IMR-90 (cell line): ENCODE data around the gene CENPU. TPM values are rescaled to one million over a fixed set of nuclear protein-coding genes. Genes with fewer than 3 reads are reported as not detected.

Source experiments
- ATAC-seq: fragments of 200-7000 bp; cut with Tn5 transposase; 2 replicates; pipeline ENCODE4 v1.9.1; 2020; ENCODE audit warnings: low read depth, mild to moderate bottlenecking, moderate library complexity
- BruUV-seq: library from RNA; stranded (reverse); fragments of 400-500 nt; replicated peaks from 2 replicates; lab custom pipeline; 2021; lab: Mats Ljungman, UMichigan
- CTCF ChIA-PET: fragments of 300-600 bp; formaldehyde crosslinking; extraction: SDS; loops from one replicate; lab custom pipeline; 2021; ENCODE audit warnings: antibody characterized with exemption; lab: Yijun Ruan, JAX
- POLR2A ChIA-PET: fragments of 300-600 bp; sonication (Branson Sonifier 250); formaldehyde crosslinking; loops from one replicate; lab custom pipeline; 2022; ENCODE audit warnings: antibody characterized with exemption; ENCODE audit not compliant: unreplicated experiment; lab: Charles Lee
- DNase-seq: peaks from one replicate; pipeline ENCODE4 v3.0.0; 2013
- H2AFZ ChIP-seq: replicated peaks from 2 replicates; pipeline ENCODE3; 2013; ENCODE audit warnings: low read length, mild to moderate bottlenecking; ENCODE audit not compliant: poor library complexity
- H2AK5ac ChIP-seq: 2 replicates; pipeline ENCODE4 v1.6.1; 2013; ENCODE audit warnings: low read depth, low read length, inconsistent platforms
- H2AK9ac ChIP-seq: replicated peaks from 2 replicates; pipeline ENCODE3; 2013; ENCODE audit warnings: mild to moderate bottlenecking, low read depth, low read length, moderate library complexity; ENCODE audit not compliant: poor library complexity
- H2BK120ac ChIP-seq: 2 replicates; pipeline ENCODE4 v1.6.1; 2013; ENCODE audit warnings: low read depth, low read length, inconsistent platforms
- H2BK15ac ChIP-seq: 3 replicates; pipeline ENCODE4 v1.6.1; 2013; ENCODE audit warnings: low read depth, low read length, inconsistent platforms
- H2BK20ac ChIP-seq: 2 replicates; pipeline ENCODE4 v1.6.1; 2013; ENCODE audit warnings: low read depth, mild to moderate bottlenecking, inconsistent platforms, low read length, moderate library complexity
- H2BK5ac ChIP-seq: 2 replicates; pipeline ENCODE4 v1.6.1; 2013; ENCODE audit warnings: mild to moderate bottlenecking, low read depth, low read length, inconsistent platforms; ENCODE audit not compliant: poor library complexity, severe bottlenecking
- H3K14ac ChIP-seq: replicated peaks from 2 replicates; pipeline ENCODE4 v1.6.1; 2013; ENCODE audit warnings: low read depth, low read length, inconsistent platforms
- H3K18ac ChIP-seq: 2 replicates; pipeline ENCODE4 v1.6.1; 2013; ENCODE audit warnings: low read depth, low read length, control low read depth
- H3K23ac ChIP-seq: 2 replicates; pipeline ENCODE4 v1.6.1; 2013; ENCODE audit warnings: low read depth, low read length, inconsistent platforms
- H3K27ac ChIP-seq: 2 replicates; pipeline ENCODE4 v1.5.1; 2013; ENCODE audit warnings: mild to moderate bottlenecking, control low read depth, low read length; ENCODE audit not compliant: insufficient read depth
- H3K27me3 ChIP-seq: 2 replicates; pipeline ENCODE4 v1.6.1; 2013; ENCODE audit warnings: low read length; ENCODE audit not compliant: control insufficient read depth, insufficient read depth
- H3K36me3 ChIP-seq: 2 replicates; pipeline ENCODE4 v1.6.1; 2013; ENCODE audit warnings: low read length, mixed read lengths; ENCODE audit not compliant: control insufficient read depth, insufficient read depth
- H3K4ac ChIP-seq: 2 replicates; pipeline ENCODE4 v1.6.1; 2013; ENCODE audit warnings: low read depth, low read length, inconsistent platforms
- H3K4me1 ChIP-seq: 2 replicates; pipeline ENCODE4 v1.6.1; 2013; ENCODE audit warnings: low read length, mixed read lengths; ENCODE audit not compliant: control insufficient read depth, insufficient read depth
- H3K4me2 ChIP-seq: 2 replicates; pipeline ENCODE4 v1.6.1; 2013; ENCODE audit warnings: low read depth, mild to moderate bottlenecking, control low read depth, low read length, moderate library complexity
- H3K4me3 ChIP-seq: 2 replicates; pipeline ENCODE4 v1.5.1; 2013; ENCODE audit warnings: low read depth, mild to moderate bottlenecking, control low read depth, low read length, moderate library complexity; ENCODE audit not compliant: insufficient read depth
- H3K56ac ChIP-seq: 2 replicates; pipeline ENCODE4 v1.6.1; 2013; ENCODE audit warnings: low read length, inconsistent platforms; ENCODE audit not compliant: insufficient read depth; ENCODE audit errors: extremely low read depth
- H3K79me1 ChIP-seq, 2 experiments: 2 replicates each; pipeline ENCODE4 v1.6.1; 2013; ENCODE audit warnings: low read length in 2 of 2, inconsistent platforms in 1 of 2, low read depth in 1 of 2
- H3K9ac ChIP-seq: 2 replicates; pipeline ENCODE4 v1.6.1; 2013; ENCODE audit warnings: low read depth, low read length, control low read depth
- H3K9me1 ChIP-seq: 2 replicates; pipeline ENCODE4 v1.6.1; 2013; ENCODE audit warnings: low read length, inconsistent platforms; ENCODE audit not compliant: insufficient read depth
- H3K9me3 ChIP-seq: 2 replicates; pipeline ENCODE4 v1.6.1; 2013; ENCODE audit warnings: low read length; ENCODE audit not compliant: control insufficient read depth, insufficient read depth
- H4K20me1 ChIP-seq: 2 replicates; pipeline ENCODE4 v1.6.1; 2013; ENCODE audit warnings: low read length, inconsistent platforms; ENCODE audit not compliant: insufficient read depth
- H4K5ac ChIP-seq: 2 replicates; pipeline ENCODE4 v1.6.1; 2013; ENCODE audit warnings: mild to moderate bottlenecking, low read depth, low read length, control low read depth
- H4K8ac ChIP-seq, 2 experiments: 2 replicates each; pipeline ENCODE4 v1.6.1; 2013; ENCODE audit warnings: low read depth in 2 of 2, low read length in 2 of 2, control low read depth in 1 of 2, inconsistent platforms in 1 of 2
- H4K91ac ChIP-seq: 2 replicates; pipeline ENCODE4 v1.6.1; 2013; ENCODE audit warnings: low read depth, low read length, inconsistent platforms; ENCODE audit not compliant: insufficient read depth
- BHLHE40 ChIP-seq: fragments of 150-350 bp; IDR thresholded peaks from 2 replicates; pipeline ENCODE4 v1.6.1; 2016; ENCODE audit warnings: mild to moderate bottlenecking, low read depth, low read length
- CEBPB ChIP-seq: IDR thresholded peaks from 2 replicates; pipeline ENCODE4 v1.6.1; 2012; ENCODE audit warnings: low read depth, low read length, improper control_type of control experiment
- CHD1 ChIP-seq: IDR thresholded peaks from 2 replicates; pipeline ENCODE4 v1.6.1; 2012; ENCODE audit warnings: low read depth, low read length, improper control_type of control experiment
- CTCF ChIP-seq: conservative IDR thresholded peaks from 2 replicates; pipeline ENCODE4 v1.5.1; 2012; ENCODE audit warnings: mild to moderate bottlenecking, low read depth, low read length, improper control_type of control experiment
- FOS ChIP-seq: fragments of 150-350 bp; IDR thresholded peaks from 2 replicates; pipeline ENCODE4 v1.6.1; 2016; ENCODE audit warnings: low read depth, low read length
- MAFK ChIP-seq: IDR thresholded peaks from 2 replicates; pipeline ENCODE4 v1.6.1; 2012; ENCODE audit warnings: low read depth, low read length, improper control_type of control experiment
- MAZ ChIP-seq: IDR thresholded peaks from 2 replicates; pipeline ENCODE4 v1.6.1; 2012; ENCODE audit warnings: low read depth, mild to moderate bottlenecking, low read length, improper control_type of control experiment, moderate library complexity, borderline replicate concordance
- MXI1 ChIP-seq: IDR thresholded peaks from 2 replicates; pipeline ENCODE4 v1.6.1; 2012; ENCODE audit warnings: low read depth, mild to moderate bottlenecking, low read length, moderate library complexity, borderline replicate concordance
- NFE2L2 ChIP-seq: fragments of 150-350 bp; IDR thresholded peaks from 2 replicates; pipeline ENCODE4 v1.6.1; 2016; ENCODE audit warnings: low read depth, mild to moderate bottlenecking, low read length
- POLR2A ChIP-seq: IDR thresholded peaks from 2 replicates; pipeline ENCODE4 v1.6.1; 2012; ENCODE audit warnings: mild to moderate bottlenecking, low read depth, low read length
- RAD21 ChIP-seq: IDR thresholded peaks from 2 replicates; pipeline ENCODE4 v1.6.1; 2012; ENCODE audit warnings: low read length, improper control_type of control experiment
- RCOR1 ChIP-seq: IDR thresholded peaks from 2 replicates; pipeline ENCODE4 v1.6.1; 2012; ENCODE audit warnings: mild to moderate bottlenecking, low read length, improper control_type of control experiment; ENCODE audit not compliant: insufficient replicate concordance
- RFX5 ChIP-seq: IDR thresholded peaks from 2 replicates; pipeline ENCODE4 v1.8.0; 2012; ENCODE audit warnings: low read depth, mild to moderate bottlenecking, low read length, moderate library complexity
- SMC3 ChIP-seq: fragments of 150-350 bp; IDR thresholded peaks from 2 replicates; pipeline ENCODE4 v1.6.1; 2016; ENCODE audit warnings: low read depth, mild to moderate bottlenecking, antibody characterized with exemption, low read length, moderate library complexity
- WGBS, 2 experiments: methylation state at CpG; one replicate each; pipeline versions ENCODE4 v1.1.5 to v1.1.7; 2013; ENCODE audit warnings: missing lambda C conversion rate in 2 of 2; ENCODE audit not compliant: insufficient read length in 1 of 2; ENCODE audit errors: extremely low coverage in 2 of 2; 5-methylcytosine and 5-hydroxymethylcytosine counted together
- dilution Hi-C: fragments of 300-500 bp; cut with HindIII; formaldehyde crosslinking; loops from one replicate; pipeline ENCODE4 v1.14.3; 2018; ENCODE audit warnings: low sequenced_read_pairs; ENCODE audit not compliant: unreplicated experiment
- in situ Hi-C: fragments of 300-500 bp; cut with MboI; formaldehyde crosslinking; loops from 3 replicates; pipeline ENCODE4 v1.14.3; 2019; ENCODE audit warnings: low sequenced_read_pairs, inconsistent platforms, mixed read lengths
- intact Hi-C: fragments of 100-400 bp; cut with micrococcal nuclease; formaldehyde crosslinking; loops from 2 replicates; pipeline ENCODE4 v1.10.0; 2022
- polyA plus RNA-seq, 3 experiments: library from polyadenylated mRNA; depleted of rRNA; stranded (reverse); fragments of >200 nt; gene quantifications; 2 replicates each; pipeline ENCODE4 v1.2.3, GENCODE V29; 2012; ENCODE audit warnings: low replicate concordance in 1 of 3
- total RNA-seq: library from RNA; depleted of rRNA; stranded (reverse); fragments of >200 nt; gene quantifications from 2 replicates; pipeline ENCODE4 v1.2.3, GENCODE V29; 2012
- TF ChIP-seq, protein P1 (sequence below): fragments of 150-350 bp; IDR thresholded peaks from 2 replicates; pipeline ENCODE4 v1.6.1; 2017; ENCODE audit warnings: mild to moderate bottlenecking, antibody characterized with exemption, low read length, low read depth
- TF ChIP-seq, protein P2 (sequence below): fragments of 150-350 bp; IDR thresholded peaks from 2 replicates; pipeline ENCODE4 v1.6.1; 2016; ENCODE audit warnings: low read depth, mild to moderate bottlenecking, low read length, moderate library complexity, borderline replicate concordance

CENPU gene
- total and polyA plus RNA-seq, 2 of the 4 experiments (the other 2 are of a cell fraction): 13.6 to 14.6 TPM

- ChIA-PET CTCF (interaction anchor here (1.0 kb wide), 1 partner anchor 11 kb away, joined by 3 read pairs; no protein-coding TSS in a partner anchor), POLR2A (no interaction called here)
- no peak overlapping the region for H3K4me2 ChIP-seq
- no peak overlapping the region for H2AK5ac ChIP-seq
- H3K9me3 ChIP-seq: no peaks in the 10 kb centered on the region
- H4K91ac ChIP-seq: no peak overlapping the region
- no peak overlapping the region for H3K4me3 ChIP-seq
- no peak overlapping the region for H2AFZ ChIP-seq
- H2BK20ac ChIP-seq: no peak overlapping the region
- in situ Hi-C loops (no loop called here), dilution Hi-C loops (no loop called here), intact Hi-C loops (no loop called here)
- H3K14ac ChIP-seq: no peak overlapping the region
- H2BK5ac ChIP-seq: no peak overlapping the region
- BruUV-seq: no TSS peak
- DNase-seq (no peak), ATAC-seq (no peak)
- no peaks in the 10 kb centered on the region for H3K27me3 ChIP-seq
- TF ChIP-seq RCOR1: no peak
- no peak for TF ChIP-seq BHLHE40
- TF ChIP-seq MXI1: no peak
- no peak for TF ChIP-seq POLR2A
- no peak for TF ChIP-seq RAD21
- TF ChIP-seq CTCF: no peak
- TF ChIP-seq MAZ: no peak
- no peak for TF ChIP-seq CHD1
- TF ChIP-seq CEBPB: no peak
- TF ChIP-seq, protein P1, sequence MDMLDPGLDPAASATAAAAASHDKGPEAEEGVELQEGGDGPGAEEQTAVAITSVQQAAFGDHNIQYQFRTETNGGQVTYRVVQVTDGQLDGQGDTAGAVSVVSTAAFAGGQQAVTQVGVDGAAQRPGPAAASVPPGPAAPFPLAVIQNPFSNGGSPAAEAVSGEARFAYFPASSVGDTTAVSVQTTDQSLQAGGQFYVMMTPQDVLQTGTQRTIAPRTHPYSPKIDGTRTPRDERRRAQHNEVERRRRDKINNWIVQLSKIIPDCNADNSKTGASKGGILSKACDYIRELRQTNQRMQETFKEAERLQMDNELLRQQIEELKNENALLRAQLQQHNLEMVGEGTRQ: no peak
- TF ChIP-seq, protein P2, sequence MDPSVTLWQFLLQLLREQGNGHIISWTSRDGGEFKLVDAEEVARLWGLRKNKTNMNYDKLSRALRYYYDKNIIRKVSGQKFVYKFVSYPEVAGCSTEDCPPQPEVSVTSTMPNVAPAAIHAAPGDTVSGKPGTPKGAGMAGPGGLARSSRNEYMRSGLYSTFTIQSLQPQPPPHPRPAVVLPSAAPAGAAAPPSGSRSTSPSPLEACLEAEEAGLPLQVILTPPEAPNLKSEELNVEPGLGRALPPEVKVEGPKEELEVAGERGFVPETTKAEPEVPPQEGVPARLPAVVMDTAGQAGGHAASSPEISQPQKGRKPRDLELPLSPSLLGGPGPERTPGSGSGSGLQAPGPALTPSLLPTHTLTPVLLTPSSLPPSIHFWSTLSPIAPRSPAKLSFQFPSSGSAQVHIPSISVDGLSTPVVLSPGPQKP: no peak
- TF ChIP-seq SMC3: no peak
- no peak for TF ChIP-seq RFX5
- TF ChIP-seq MAFK: no peak
- no peak for TF ChIP-seq FOS
- TF ChIP-seq NFE2L2: no peak
- H2BK15ac ChIP-seq: no peak overlapping the region
- peaks cover 16% of the 10 kb centered on the region for H3K36me3 ChIP-seq
- no peak overlapping the region for H2AK9ac ChIP-seq
- H3K18ac ChIP-seq: no peak overlapping the region
- no peak overlapping the region for H3K56ac ChIP-seq
- no peak overlapping the region for H3K9ac ChIP-seq
- H4K5ac ChIP-seq: no peak overlapping the region
- no peaks in the 10 kb centered on the region for H4K20me1 ChIP-seq
- H4K8ac ChIP-seq: no peak overlapping the region
- H3K4me1 ChIP-seq: peaks cover 3% of the 10 kb centered on the region
- no peaks in the 10 kb centered on the region; a peak in 1 of 4 replicates for H3K79me1 ChIP-seq
- no peak overlapping the region for H3K23ac ChIP-seq
- no peak overlapping the region for H3K4ac ChIP-seq
- 100% methylated on average over 5 of the region's 9 CpGs; no CpG with 5 or more reads in 1 of the 2 experiments for WGBS, 2 experiments
- 0 out of 2 replicates have a peak, but pooled peaks cover 5% of the 10 kb centered on the region for H3K9me1 ChIP-seq
- H3K27ac ChIP-seq: no peak overlapping the region
- H2BK120ac ChIP-seq: no peak overlapping the region
Measured at GRCh38 chr4:184668096-184668495, 65.8 kb downstream of the CENPU start.
